MCF 10A (cell line): ENCODE data around the gene MECR. TPM values are rescaled to one million over a fixed set of nuclear protein-coding genes. Genes with fewer than 3 reads are reported as not detected.

Source experiments
- BruUV-seq: library from RNA; stranded (reverse); fragments of 400-500 nt; replicated peaks from 2 replicates; lab custom pipeline; 2021; lab: Mats Ljungman, UMichigan
- CTCF ChIA-PET: fragments of 300-600 bp; sonication (Branson Sonifier 250); formaldehyde crosslinking; extraction: SDS; loops from one replicate; lab custom pipeline; 2021; ENCODE audit warnings: antibody characterized with exemption, inconsistent platforms; lab: Yijun Ruan, JAX
- POLR2A ChIA-PET: fragments of 300-600, 350-650 bp; sonication (Branson Sonifier 250); formaldehyde crosslinking; extraction: SDS; loops from one replicate; lab custom pipeline; 2020; ENCODE audit warnings: antibody characterized with exemption, inconsistent platforms; lab: Yijun Ruan, JAX
- DNase-seq: peaks from one replicate; pipeline ENCODE4 v3.0.0-alpha.2; 2018; ENCODE audit not compliant: unreplicated experiment
- H3K27ac Mint-ChIP-seq: one replicate; pipeline ENCODE4 v1.8.0; 2022; ENCODE audit warnings: mild to moderate bottlenecking, low read depth, mixed read lengths; ENCODE audit not compliant: unreplicated experiment
- H3K27me3 Mint-ChIP-seq: one replicate; pipeline ENCODE4 v1.8.0; 2022; ENCODE audit warnings: mixed read lengths; ENCODE audit not compliant: insufficient read depth, unreplicated experiment
- H3K36me3 Mint-ChIP-seq: one replicate; pipeline ENCODE4 v1.8.0; 2022; ENCODE audit warnings: mild to moderate bottlenecking, moderate library complexity, mixed read lengths; ENCODE audit not compliant: insufficient read depth, unreplicated experiment
- H3K4me1 Mint-ChIP-seq: one replicate; pipeline ENCODE4 v1.8.0; 2022; ENCODE audit warnings: mixed read lengths; ENCODE audit not compliant: insufficient read depth, unreplicated experiment
- H3K4me3 Mint-ChIP-seq: one replicate; pipeline ENCODE4 v1.8.0; 2022; ENCODE audit warnings: mild to moderate bottlenecking, moderate library complexity, mixed read lengths; ENCODE audit not compliant: unreplicated experiment
- H3K9me3 Mint-ChIP-seq: one replicate; pipeline ENCODE4 v1.8.0; 2022; ENCODE audit warnings: mixed read lengths; ENCODE audit not compliant: unreplicated experiment
- CTCF ChIP-seq: fragments of 200-600 bp; IDR thresholded peaks from one replicate; pipeline ENCODE4 v1.8.0; 2022; ENCODE audit warnings: antibody characterized with exemption, mild to moderate bottlenecking; ENCODE audit not compliant: unreplicated experiment
- intact Hi-C: fragments of 100-400 bp; cut with micrococcal nuclease; formaldehyde crosslinking; loops from 2 replicates; pipeline ENCODE4 v1.14.1; 2022
- total RNA-seq: library from RNA; stranded (reverse); gene quantifications from 2 replicates; pipeline ENCODE4 v1.2.3, GENCODE V29; 2022

MECR gene
- total RNA-seq, 1 experiment from 2014 or later: 59.1 TPM

- Mint-ChIP-seq H3K4me3 (no peak overlapping the region), H3K36me3 (peaks cover 2% of the 10 kb centered on the region), H3K27ac (no peak overlapping the region), H3K27me3 (no peaks in the 10 kb centered on the region), H3K9me3 (no peaks in the 10 kb centered on the region), H3K4me1 (peaks cover 6% of the 10 kb centered on the region)
- no TSS peak for BruUV-seq
- ChIA-PET CTCF (interaction anchor here (0.6 to 3.2 kb wide), 4 partner anchors 11 to 268 kb away, joined by 3 to 13 read pairs (median 6); no protein-coding TSS in a partner anchor), POLR2A (no interaction called here)
- intact Hi-C loops: loop anchor here (10.0 kb wide), 1 partner anchor 541 kb away; the partner anchor contains the start of genes RNU11 and TAF12
- DNase-seq: no peak
- no peak for TF ChIP-seq CTCF
Measured at GRCh38 chr1:29186252-29186651, 44.5 kb downstream of the MECR start.

- Mint-ChIP-seq H3K4me1 (peaks cover 16% of the 10 kb centered on the region), H3K9me3 (no peaks in the 10 kb centered on the region), H3K36me3 (peaks cover 20% of the 10 kb centered on the region), H3K4me3 (no peak overlapping the region), H3K27ac (no peak overlapping the region), H3K27me3 (no peaks in the 10 kb centered on the region)
- intact Hi-C loops: loop anchor here (10.0 kb wide), 1 partner anchor 538 kb away; the partner anchor contains the start of genes RNU11 and TAF12
- no peak for DNase-seq
- ChIA-PET POLR2A (interaction anchor here (1.4 to 5.9 kb wide), 5 partner anchors 8 to 306 kb away, joined by 3 to 60 read pairs (median 22); no protein-coding TSS in a partner anchor), CTCF (interaction anchor here (2.7 to 5.0 kb wide), 2 partner anchors 11 to 19 kb away, joined by 28 to 71 read pairs; no protein-coding TSS in a partner anchor)
- no peak for TF ChIP-seq CTCF
- no TSS peak for BruUV-seq
Measured at GRCh38 chr1:29183287-29183686, 47.4 kb downstream of the MECR start.

GRCh38 chr1:29181413-29182225, 49.1 kb downstream of the MECR start, which contains the start of gene SRSF4:
Gene SRSF4 (minus strand): TSS chr1:29181900. CDS start chr1:29181752, 148 bp downstream.
- Mint-ChIP-seq H3K27me3 (no peaks in the 10 kb centered on the region), H3K4me1 (peaks cover 24% of the 10 kb centered on the region), H3K4me3 (peak within 1 kb of the TSS; percentile 86), H3K36me3 (peaks cover 31% of the 10 kb centered on the region), H3K27ac (peak within 1 kb of the TSS; percentile 94), H3K9me3 (no peaks in the 10 kb centered on the region)
- peak; percentile 73 for TF ChIP-seq CTCF
- intact Hi-C loops: loop anchor here (1.0 to 10.0 kb wide), 2 partner anchors 22 to 537 kb away; partner anchors contain the start of genes RNU11 and TAF12
- DNase-seq: peak; percentile 97
- ChIA-PET POLR2A (interaction anchor here (0.5 to 5.9 kb wide), 42 partner anchors 10 to 673 kb away, joined by 3 to 60 read pairs (median 3); partner anchors contain the start of genes EPB41, GMEB1, MECR and TAF12), CTCF (interaction anchor here (0.6 to 5.0 kb wide), 15 partner anchors 13 to 1880 kb away, joined by 3 to 71 read pairs (median 3); no protein-coding TSS in a partner anchor)
- BruUV-seq: no TSS peak
